ENCODE results near the gene RRP15. TPM values are rescaled to one million over a fixed set of nuclear protein-coding genes. Genes with fewer than 3 reads are reported as not detected.

The RRP15 gene
- total and polyA plus RNA-seq, 2 of the 13 experiments (the other 11 are each of a cell fraction or from before 2014, with no cell fraction given): 2.1 to 37.5 TPM

GRCh38 chr1:218275823-218276222 lies 9.3 kb upstream of the RRP15 start:
- no TSS peak for BruUV-seq (replicated peaks)

More at GRCh38 chr1:218275823-218276222, 9.3 kb upstream of the RRP15 start:
- WGBS (ENCODE audit: low lambda C conversion rate): 33% methylated on average over 2 of the region's 2 CpGs
- no peaks in the 10 kb centered on the region for H3K27me3 ChIP-seq (ENCODE audit: control insufficient read depth in 1 of 2, insufficient read depth in 2 of 2, low read length in 2 of 2)
- ChIA-PET POLR2A (no interaction called here), CTCF (ENCODE audit: low intra/inter-chr PET ratio, low total read pairs) (no interaction called here)
- H3K9me3 ChIP-seq (ENCODE audit: low read length): peaks cover under 1% of the 10 kb centered on the region; the same call in 1 of the 2 replicates
- no peak overlapping the region for H2AFZ ChIP-seq (ENCODE audit: low read length)
- no peaks in the 10 kb centered on the region for H3K36me3 ChIP-seq (replicated peaks in 1 of 2; ENCODE audit: control insufficient read depth in 1 of 2, insufficient read depth in 2 of 2, low read length in 2 of 2)
- H3K27ac ChIP-seq (ENCODE audit: extremely low read length, insufficient read depth, low read length): no peak overlapping the region
- no peak for DNase-seq (ENCODE audit: low spot score)
- TF ChIP-seq ZHX1 (CRISPR knock-in tag; IDR thresholded peaks at IDR 0.05; ENCODE audit: low read depth) (no peak), POLR2AphosphoS5 (IDR thresholded peaks at IDR 0.05; ENCODE audit: low read depth, low read length) (no peak), HMGXB4 (CRISPR knock-in tag; IDR thresholded peaks at IDR 0.05; ENCODE audit: borderline replicate concordance in 1 of 2, low read depth in 1 of 2) (no peak), ZC3H4 (CRISPR knock-in tag; IDR thresholded peaks at IDR 0.05; ENCODE audit: borderline replicate concordance) (no peak), ZNF10 (CRISPR knock-in tag; IDR thresholded peaks at IDR 0.05; ENCODE audit: borderline replicate concordance, low read depth) (no peak), ZNF670 (CRISPR knock-in tag; IDR thresholded peaks at IDR 0.05; ENCODE audit: borderline replicate concordance) (no peak), RBAK (CRISPR knock-in tag; IDR thresholded peaks at IDR 0.05) (no peak), SMARCE1 (IDR thresholded peaks at IDR 0.05; ENCODE audit: borderline replicate concordance) (no peak), NFIC (IDR thresholded peaks at IDR 0.05; ENCODE audit: low read length) (no peak), ZNF33A (CRISPR knock-in tag; IDR thresholded peaks at IDR 0.05; ENCODE audit: borderline replicate concordance) (no peak), TRIM22 (IDR thresholded peaks at IDR 0.05) (no peak), NFE2L1 (CRISPR knock-in tag; IDR thresholded peaks at IDR 0.05; ENCODE audit: borderline replicate concordance) (no peak), ZNF556 (CRISPR knock-in tag; IDR thresholded peaks at IDR 0.05; ENCODE audit: borderline replicate concordance) (no peak), NR2F2 (IDR thresholded peaks at IDR 0.05; ENCODE audit: borderline replicate concordance, low read depth) (no peak), KLF15 (CRISPR knock-in tag; IDR thresholded peaks at IDR 0.05; ENCODE audit: borderline replicate concordance) (no peak)
- TF ChIP-seq, protein P1, sequence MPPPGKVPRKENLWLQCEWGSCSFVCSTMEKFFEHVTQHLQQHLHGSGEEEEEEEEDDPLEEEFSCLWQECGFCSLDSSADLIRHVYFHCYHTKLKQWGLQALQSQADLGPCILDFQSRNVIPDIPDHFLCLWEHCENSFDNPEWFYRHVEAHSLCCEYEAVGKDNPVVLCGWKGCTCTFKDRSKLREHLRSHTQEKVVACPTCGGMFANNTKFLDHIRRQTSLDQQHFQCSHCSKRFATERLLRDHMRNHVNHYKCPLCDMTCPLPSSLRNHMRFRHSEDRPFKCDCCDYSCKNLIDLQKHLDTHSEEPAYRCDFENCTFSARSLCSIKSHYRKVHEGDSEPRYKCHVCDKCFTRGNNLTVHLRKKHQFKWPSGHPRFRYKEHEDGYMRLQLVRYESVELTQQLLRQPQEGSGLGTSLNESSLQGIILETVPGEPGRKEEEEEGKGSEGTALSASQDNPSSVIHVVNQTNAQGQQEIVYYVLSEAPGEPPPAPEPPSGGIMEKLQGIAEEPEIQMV (CRISPR knock-in tag; IDR thresholded peaks at IDR 0.05; ENCODE audit: low read depth): no peak
- H4K20me1 ChIP-seq (ENCODE audit: insufficient read depth, low read length): no peaks in the 10 kb centered on the region
- H3K79me2 ChIP-seq (ENCODE audit: insufficient read depth, low read length): no peaks in the 10 kb centered on the region
- intact Hi-C loops (cut with micrococcal nuclease; ENCODE audit: unreplicated experiment) (no loop called here), in situ Hi-C loops (cut with HindIII; ENCODE audit: extremely low pct_ligation_motif_present, low pct_unique_long_range_greater_than_20kb) (no loop called here)
- FAIRE-seq: no peak
- ATAC-seq: no peak
- H3K4me2 ChIP-seq (ENCODE audit: low read depth, low read length): no peak overlapping the region
- H3K9ac ChIP-seq (ENCODE audit: insufficient read depth, low read depth, low read length): no peak overlapping the region
- no peaks in the 10 kb centered on the region for H3K4me1 ChIP-seq (ENCODE audit: insufficient read depth, low read length)
- no peak overlapping the region for H3K4me3 ChIP-seq (replicated peaks in 1 of 3; ENCODE audit: insufficient read depth in 1 of 3, low read depth in 2 of 3, low read length in 3 of 3)

All from HepG2 (cell line).